GF-D8 (cell line): ENCODE results near the gene SGCA.

ENCODE experiments used
- DNase-seq: peaks from one replicate; lab custom pipeline; 2025; lab: John Stamatoyannopoulos, UW

The SGCA gene

DNA sequence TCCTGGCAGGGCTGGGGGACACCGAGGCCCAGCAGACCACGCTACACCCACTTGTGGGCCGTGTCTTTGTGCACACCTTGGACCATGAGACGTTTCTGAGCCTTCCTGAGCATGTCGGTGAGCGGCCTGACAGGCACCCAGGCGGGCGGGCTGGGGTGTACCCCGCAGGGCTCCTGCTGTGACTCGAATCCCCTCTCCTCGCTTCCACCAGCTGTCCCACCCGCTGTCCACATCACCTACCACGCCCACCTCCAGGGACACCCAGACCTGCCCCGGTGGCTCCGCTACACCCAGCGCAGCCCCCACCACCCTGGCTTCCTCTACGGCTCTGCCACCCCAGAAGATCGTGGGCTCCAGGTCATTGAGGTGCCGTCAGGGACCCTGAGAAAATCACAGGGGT lies 1.6 kb downstream of the SGCA start:
- no peak for DNase-seq

DNA sequence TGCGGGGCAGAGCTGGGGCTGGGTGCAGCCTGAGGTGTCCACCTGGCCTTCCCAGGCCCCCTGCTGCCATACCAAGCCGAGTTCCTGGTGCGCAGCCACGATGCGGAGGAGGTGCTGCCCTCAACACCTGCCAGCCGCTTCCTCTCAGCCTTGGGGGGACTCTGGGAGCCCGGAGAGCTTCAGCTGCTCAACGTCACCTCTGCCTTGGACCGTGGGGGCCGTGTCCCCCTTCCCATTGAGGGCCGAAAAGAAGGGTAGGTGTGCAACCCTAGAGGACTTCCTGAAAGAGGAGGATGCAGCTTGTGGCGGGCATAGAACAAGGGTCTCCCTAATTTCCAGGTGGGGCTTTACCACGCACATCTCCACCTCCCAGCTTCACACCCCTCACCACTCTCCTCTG lies 2.5 kb downstream of the SGCA start:
- DNase-seq = no peak

DNA sequence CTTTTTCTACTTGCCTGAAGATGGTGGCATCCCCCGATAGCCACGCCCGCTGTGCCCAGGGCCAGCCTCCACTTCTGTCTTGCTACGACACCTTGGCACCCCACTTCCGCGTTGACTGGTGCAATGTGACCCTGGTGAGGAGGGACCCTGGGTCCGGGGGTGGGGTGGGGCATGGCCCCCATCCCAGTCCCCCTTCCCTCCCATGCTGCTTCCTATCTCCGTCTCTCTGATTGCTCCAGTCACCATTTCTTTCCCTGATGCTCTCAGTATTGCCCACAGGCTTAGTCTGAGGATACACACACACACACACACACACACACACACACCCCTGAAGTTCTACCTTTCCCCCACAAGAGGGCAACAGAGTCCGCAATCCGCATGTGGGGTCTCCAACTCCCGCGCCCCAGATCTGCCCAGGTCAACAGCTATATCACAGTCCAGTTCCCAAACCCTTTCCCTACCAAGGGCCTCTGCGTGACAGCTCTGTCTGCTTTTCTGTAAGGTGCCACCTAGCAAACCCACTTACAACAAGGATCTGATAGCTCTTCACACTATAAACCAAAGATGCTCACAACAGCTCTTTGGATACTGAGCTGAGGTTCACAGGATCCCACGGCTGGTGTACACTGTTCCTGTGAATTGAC lies 3.4 kb downstream of the SGCA start:
- no peak for DNase-seq

DNA sequence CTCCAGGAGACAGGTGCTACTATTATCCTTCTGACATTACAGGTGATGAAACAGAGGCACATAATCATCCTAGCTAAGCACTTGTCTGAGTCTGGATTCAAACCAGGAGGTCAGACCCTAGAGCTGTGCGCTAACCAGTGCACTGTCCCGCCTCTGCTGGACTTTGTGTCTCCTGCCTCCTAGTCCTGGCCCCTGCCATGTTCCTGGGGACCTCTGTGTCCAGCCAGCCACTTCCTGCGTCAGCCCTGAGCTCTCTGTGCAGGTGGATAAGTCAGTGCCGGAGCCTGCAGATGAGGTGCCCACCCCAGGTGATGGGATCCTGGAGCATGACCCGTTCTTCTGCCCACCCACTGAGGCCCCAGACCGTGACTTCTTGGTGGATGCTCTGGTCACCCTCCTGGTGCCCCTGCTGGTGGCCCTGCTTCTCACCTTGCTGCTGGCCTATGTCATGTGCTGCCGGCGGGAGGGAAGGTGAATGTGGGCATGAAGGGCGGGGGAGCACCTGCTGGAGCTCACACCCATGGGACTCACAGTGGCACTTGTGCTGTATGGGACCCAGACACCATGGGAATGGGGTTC lies 4.2 kb downstream of the SGCA start:
- DNase-seq = no peak

DNA sequence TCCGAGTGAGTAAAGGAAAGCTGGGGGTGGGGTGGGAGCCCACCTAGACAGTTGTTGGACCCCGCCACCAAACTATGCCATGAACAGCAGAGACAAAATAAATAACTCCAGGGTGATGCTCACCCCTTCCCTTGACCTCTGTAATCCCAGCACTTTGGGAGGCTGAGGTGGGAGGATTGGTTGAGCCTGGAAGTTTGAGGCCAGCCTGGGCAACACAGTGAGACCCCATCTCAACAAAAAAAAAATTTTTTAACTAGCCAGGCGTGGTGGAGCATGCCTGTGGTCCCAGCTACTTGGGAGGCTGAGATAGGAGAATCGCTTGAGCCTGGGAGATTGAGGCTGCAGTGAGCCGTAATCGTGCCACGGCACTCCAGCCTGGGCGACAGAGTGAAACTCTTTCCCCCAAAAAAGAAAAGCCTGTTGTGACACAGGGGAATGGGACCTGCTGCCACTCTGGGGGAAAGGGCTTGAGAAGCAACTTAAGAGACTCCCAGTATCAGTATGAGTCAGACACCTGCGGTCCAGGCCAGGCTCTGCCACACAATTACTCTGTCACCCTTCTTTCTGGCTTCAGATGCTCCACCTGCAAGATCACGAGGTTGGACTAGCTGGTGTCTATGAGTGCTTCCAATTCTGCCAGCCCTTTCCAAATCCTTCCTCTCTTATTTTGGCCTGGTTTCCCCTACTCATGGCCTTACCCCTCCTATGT lies 5.0 kb downstream of the SGCA start:
- DNase-seq = no peak

DNA sequence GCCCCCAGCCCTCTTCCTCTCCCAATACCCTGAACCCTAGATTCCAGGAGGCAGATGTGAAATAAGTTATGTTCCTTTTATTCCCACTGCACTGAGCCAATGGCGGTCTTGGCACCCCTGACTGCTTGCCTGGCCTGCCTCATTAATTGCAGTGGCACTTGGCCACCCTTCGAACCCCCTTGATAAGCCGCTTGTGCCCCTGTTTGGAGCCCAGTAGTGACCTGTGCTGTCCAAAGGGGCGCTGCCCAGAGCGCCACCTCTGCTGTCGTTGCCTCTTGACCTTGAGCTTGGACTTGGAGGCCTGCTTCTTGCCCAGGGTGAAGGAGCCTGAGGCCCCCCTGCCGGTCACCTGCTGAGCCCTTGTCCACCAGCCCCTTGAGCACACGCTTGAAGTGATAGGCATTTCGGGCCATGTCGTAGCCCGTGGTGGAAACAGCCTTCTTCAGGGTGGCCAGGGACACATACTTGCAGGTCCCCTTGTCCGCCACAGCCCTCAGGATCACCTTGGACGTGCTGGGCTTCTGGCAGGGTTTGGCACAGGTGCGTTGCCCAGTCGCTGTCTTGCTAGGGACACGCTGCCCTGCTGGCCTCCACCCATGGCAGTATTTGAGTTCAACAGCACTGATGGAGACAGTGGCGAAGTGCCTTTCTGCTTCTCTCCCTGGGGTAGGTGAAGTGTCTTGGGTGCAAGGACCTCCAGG lies 5.7 kb downstream of the SGCA start:
- no peak for DNase-seq

DNA sequence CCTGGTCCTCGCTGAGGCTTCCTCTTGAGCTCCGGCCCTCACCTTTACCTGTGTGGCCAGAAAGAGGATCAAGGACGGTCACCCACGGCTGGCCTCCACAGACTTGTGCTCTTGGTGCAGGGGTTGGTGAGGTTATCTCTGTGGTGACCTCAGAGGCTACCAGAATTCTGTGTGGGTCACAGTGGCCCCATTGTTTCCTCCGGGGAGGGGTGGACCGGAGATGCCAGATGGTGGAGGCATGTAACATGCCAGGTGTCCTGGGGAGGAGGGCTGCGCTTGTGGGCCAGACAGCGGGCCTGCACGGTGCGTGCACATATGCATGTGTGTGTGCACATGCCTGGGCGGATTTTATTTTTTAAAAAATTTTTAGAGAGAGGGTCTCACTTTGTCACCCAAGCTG lies 6.3 kb downstream of the SGCA start:
- no peak for DNase-seq

DNA sequence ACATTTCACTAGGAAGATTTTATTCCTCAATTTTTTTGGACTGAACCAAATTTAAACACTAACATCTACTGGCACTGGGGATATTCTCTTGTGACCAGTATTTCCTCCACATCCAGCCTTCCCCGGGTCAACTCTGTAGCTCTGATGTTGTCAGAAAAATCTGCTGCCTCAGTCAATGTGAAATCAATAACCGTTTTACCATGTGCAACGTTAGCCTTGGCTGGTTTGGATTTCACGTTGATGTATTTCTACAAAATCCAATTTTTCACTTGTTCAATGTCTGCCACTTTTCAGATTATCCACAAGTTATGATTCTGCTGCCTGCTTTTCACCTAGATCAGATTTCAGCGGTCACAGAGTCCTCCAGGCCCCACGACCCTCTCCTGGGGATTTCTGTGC lies 7.1 kb downstream of the SGCA start:
- DNase-seq = no peak

DNA sequence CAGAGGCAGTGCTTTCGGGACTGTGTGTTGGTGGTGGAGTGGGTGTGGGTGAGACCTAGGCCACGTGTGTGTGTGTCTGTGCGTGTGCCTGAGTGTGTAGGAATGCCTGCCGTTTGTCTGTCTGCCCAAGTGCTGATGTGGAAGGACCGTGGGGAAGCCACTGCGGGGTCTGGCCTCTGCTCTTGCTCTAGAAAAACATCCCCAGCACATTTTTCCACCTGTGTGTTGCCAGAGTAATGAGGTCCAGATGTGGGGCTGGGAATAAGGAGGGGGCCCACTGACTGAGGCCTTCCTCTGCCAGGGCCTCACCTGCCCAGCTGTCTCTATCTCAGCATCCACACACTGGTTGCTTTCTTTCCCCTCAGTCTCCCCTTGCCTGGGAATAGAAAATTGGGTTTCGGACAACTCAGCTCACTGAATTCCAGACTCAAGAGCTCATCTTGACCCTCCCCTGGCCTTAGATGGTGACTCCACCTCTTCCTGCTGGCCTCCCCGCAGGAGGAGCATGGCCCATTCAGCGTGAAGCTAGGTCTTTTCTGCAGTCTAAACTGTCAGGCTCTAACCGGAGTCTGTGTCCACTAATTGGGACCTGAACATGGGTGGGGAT lies 7.6 kb downstream of the SGCA start:
- no peak for DNase-seq

DNA sequence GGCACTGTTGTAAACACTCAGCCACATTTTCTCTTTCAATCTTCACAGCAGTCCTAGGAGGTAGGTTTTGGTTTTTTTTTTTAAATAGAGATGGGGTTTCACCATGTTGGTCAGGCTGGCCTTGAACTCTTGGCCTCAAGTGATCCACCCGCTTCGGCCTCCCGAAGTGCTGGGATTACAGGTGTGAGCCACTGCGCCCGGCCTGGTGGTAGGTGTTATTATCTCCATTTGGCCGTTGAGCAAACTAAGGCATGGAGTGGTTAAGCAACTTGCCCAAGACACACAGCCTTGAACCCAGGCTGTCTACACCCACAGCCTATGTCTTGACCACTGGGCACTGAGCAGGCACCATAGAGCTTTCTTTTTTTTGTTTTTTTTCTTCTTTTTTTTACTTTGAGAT lies 8.6 kb downstream of the SGCA start:
- DNase-seq = no peak

DNA sequence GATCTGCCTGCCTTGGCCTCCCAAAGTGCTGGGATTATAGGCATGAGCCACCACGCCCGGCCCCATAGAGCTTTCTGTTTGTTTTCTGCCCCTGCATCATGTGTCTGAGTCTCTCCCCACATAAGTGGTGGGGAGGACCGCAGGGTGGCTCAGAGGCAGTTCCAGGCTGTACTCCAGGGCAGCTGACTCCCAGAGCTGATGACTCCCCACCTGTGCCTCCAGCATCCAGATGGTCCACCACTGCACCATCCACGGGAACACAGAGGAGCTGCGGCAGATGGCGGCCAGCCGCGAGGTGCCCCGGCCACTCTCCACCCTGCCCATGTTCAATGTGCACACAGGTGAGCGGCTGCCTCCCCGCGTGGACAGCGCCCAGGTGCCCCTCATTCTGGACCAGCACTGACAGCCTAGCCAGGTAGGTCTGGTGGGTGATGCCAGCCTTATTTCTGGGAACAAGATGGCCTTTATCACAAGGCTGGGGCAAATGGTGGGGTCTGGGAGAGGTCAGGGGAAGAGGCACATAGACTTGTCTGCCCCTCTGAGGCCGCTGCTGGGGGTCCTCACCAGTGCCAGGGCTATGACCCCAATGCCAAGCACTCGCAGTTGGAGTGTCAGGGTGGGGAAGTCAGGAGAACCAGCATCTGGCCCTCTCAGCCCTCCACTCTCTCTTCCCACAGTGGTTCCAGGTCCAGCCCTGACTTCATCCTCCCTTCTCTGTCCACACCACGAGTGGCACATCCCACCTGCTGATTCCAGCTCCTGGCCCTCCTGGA lies 9.4 kb downstream of the SGCA start:
- no peak for DNase-seq

DNA sequence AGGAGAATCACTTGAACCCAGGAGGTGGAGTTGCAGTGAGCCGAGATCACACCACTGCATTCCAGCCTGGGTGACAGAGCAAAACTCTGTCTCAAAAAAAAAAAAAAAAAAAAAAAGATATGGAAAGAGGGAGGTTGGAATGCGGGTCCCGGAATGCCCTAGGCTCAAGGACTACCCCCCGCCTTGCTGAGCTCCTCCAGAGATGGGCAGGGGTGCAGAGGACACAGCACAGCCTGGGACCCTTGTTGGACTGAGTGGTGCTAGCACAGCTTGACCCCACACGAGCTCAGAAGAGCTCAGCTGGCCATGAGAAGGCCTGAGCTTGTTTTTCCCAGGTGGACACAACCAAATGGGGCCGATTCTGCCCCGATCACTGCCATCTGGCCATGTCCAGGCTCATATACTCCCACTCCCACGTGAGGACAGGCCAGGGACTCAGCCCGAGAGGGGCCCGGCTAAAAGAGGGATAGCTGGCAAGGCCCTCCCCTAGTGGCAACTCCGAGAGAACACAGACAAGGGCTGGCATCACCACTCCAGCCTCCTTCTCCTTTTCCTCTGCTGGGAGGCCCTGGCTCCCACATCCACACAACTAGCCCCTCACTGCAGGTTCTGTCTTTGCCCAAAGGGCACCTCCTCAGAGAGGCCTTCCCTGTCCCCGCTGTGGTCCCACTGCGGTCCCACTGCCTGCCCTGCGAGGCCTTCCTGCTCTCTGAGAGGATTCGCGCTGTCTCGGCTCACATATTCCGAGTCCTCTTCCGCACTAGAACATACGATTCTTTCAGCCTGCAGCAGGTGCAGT lies 11.0 kb downstream of the SGCA start:
- no peak for DNase-seq

DNA sequence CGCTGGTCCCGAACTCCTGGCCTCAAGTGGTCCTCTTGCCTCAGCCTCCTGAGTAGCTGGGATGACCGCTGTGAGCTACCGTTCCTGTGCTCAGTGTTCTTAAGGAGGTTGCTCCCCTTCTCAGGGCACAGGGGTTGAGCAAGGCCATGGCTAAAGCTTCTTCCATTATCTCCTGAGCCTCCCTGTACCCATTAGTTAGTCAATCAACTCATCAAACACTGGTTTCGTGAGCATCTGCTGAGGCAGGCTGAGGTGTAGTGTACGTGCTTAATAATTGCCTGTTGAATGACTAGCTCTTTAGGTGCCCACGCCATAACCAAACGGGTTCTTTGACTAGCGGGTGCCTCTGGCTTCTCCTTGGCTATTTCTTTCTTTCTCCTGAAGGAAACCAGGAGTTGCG lies 11.7 kb downstream of the SGCA start:
- DNase-seq = no peak

DNA sequence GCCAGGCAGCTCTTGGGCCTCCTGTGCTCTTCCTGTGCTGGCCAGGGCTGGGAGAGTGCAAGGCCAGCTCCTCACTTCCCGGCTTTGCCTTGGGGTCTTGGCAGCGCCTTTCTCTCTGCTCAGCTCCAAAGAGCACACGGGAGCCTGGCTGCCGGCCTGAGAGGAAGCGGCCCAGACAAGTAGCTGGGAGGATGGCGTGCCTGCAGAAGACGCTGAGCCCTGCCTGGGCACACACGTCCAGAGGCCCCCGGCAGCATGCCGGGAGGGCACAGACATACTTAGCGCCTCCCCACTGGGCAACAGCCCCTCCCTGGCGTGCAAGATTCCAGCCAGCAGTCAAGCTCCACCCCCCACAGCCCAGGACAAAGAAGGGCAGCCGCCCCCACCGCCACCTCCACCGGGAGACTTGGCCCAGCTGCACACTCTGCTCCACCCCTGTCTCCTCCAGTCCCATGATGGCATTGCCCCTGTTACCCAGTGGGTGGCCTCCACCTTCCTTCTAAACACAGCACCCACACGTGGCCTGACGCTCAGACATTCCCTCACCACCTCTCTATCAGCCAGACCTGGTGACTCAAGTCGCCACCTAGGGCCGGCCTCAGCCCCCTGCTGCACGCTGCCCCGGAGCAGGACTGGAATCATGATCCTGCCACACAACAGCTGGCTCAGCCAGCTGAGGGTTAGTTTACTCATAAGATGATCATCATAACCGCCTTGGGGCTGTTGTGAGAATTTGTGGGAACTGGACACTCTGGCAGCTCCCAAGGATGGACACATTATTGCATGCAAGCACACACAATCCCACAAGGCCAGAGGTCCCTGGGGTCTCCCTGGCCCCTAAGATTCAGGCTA lies 12.4 kb downstream of the SGCA start:
- no peak for DNase-seq

DNA sequence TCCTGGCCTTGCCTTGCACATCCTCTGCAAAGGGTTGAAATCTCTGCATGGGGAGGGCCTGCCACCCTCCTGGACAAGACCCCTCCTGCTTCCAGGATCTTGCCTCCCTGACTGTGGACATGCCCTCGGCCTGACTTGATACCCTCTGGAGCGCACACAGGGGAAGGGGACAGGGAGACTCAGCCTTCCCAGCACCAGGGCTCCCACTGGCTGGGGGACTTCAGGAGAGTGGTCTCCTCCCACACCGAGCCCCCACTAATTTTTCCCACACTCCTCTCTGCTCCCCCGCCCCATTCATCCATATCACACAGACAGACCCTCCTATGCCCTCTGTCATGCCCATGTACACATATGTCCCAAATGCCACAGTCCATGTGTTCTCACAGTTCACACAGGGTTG lies 14.3 kb downstream of the SGCA start:
- DNase-seq = no peak

DNA sequence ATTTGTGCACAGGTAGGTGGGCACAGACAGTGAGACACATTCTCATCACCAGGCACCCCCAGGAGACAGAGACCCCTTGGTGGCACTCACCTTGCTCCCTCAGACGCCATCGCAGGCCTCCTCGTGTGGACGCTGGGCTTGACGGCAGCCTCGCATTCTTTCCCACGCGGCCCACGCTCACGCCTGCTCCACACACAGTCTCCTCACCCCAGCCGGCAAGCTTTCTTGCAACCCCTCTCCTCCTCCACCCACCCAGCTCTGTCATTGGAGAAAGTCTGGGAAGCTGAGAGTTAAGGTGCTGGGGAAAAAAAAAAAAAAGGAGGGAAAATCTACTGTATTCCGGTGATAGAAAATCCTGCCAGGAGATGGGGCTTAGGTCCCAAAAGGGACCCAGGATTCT lies 14.8 kb downstream of the SGCA start:
- DNase-seq = no peak

DNA sequence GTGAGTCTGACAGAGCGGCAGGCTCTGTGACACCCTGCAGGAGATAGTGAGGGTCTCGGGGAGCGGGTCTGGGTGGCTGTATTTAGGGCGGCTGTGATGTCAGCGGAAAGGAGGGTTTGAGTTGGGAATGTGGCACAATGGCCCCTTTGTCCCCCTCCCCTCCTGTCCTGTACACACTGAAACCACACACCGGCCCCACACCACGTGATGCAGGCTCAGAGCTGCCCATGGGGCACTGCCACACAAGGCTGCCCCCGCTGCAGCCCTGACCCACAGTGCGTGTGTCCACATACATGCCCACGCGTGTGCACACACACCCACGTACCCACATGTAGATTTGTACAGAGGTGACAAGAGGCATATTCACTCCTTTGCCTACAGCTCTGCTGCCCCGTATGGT lies 15.3 kb downstream of the SGCA start:
- DNase-seq = no peak

DNA sequence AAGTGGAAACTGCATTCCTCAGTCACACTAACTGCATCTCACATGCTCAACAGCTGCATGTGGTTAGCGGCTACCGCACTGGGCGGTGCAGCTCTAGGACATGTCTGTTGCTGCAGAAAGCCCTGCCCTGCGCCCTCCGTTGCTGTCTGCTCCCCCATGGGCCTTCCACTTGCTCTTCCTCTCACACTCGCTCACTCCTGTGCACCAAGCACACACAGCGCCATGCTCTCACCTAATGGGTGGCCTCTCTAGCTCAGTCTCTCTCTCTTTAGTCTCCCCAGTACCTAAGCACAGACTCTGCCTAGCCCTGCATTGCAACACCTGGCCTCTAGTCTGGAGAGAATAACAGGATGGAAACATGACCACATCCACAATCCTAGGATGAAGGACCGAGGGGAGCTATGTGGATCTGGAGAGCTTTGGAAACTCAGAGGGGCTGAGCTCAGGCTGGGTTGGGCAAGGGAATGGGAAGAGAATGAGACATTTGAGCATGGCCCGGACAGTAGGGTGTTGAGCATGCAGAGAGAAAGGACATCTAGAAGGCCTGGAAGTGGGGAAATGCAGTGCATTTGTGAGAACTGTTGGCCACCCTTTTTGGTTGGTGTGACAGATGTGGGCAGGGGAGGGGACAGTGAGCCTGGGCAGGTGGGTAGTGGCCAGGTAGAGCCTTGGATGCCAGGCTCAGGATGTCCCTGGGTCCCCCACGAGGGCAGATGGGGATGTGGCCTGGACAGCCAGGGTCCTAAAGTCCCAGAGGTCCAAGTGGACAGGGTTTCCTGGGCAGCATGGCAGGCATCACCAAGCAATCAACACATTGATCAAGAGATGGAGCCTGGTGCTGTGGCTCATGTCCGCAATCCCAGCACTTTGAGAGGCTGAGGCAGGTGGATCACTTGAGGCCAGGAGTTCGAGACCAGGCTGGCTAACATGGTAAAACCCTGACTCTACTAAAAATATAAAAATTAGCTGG lies 16.1 kb downstream of the SGCA start:
- no peak for DNase-seq
